ENCODE results near the gene FBXL17. TPM values are rescaled to one million over a fixed set of nuclear protein-coding genes. Genes with fewer than 3 reads are reported as not detected.

Gene FBXL17
- total RNA-seq, 1 donor from 2014 or later, result 24.3 TPM

DNA sequence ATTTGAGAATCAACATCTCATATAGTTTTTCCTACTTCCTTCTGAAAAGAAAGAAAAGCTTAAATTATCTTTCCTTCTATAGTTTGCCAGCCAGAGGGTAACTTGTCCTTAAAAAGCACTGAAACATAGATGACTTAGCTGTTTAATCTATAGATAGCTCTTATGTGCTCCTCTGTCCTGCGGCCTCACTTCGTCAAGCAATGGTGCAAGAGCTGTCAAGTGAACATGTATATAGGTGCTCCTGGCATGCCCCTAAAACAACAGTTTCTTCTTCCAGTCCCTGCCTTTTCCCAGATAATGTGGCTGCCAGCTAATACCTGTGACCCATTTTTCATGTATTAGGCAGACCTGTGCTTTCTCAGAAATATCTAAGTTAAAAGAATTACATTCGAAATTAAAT is 423.5 kb downstream of the FBXL17 start:
- no peak for DNase-seq (ENCODE audit: low spot score)

DNA sequence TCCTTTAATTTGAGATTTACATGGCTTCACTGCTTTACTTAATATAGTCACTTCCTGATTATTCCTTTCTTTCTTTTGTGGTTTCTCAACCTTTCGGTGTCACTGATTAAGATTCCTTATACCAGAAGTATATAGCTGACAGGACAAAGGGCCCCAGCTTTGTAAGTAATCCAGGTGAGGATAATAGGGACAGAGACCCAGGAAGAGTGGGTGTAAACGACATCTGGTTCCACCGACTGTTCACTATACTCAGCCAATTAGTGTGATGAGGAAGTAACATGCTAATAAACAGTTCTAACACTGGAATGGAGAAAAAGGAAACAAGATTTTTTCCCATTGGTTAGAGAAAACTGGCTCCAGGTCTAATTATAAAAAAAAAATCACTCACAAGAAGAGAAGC is 424.8 kb downstream of the FBXL17 start:
- no peak for DNase-seq (ENCODE audit: low spot score)

DNA sequence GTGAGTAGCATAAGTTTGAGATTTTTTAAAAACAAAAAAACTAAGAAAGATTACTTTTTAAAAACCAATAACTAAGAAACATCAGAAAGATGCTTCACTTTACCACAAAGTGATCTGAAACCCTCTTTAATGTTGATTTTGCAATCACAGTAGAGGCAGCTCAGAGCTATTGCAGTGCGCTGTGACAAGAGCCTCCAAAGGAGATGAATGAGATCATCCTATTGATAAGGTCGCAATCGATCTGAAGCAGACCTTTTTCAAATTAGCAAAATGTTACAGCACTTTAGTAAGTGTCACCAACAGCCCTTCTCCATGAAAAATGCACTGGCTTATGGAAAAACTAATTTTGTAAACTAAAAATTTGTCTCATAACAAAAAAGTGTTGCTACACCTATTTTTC is 426.6 kb downstream of the FBXL17 start:
- no peak for DNase-seq (ENCODE audit: low spot score)

DNA sequence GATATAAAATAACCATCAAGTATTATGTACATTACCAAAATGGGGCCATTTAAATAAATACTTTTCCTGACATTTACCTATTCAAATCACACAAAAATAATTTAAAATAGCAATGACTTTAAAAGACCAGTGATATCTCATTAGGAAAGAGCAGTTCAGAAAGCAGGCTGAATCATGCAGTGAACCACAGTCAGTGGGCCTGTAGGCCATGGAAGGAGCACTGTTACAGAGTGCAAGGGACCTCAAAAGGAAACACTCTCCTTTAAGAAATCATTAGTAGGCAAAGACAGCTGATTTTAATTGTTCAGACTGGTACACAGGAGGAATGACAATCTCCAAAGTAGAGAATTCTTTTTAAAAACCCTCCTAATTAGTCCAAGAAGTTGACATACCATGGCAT is 427.6 kb downstream of the FBXL17 start:
- DNase-seq (ENCODE audit: low spot score), result no peak

DNA sequence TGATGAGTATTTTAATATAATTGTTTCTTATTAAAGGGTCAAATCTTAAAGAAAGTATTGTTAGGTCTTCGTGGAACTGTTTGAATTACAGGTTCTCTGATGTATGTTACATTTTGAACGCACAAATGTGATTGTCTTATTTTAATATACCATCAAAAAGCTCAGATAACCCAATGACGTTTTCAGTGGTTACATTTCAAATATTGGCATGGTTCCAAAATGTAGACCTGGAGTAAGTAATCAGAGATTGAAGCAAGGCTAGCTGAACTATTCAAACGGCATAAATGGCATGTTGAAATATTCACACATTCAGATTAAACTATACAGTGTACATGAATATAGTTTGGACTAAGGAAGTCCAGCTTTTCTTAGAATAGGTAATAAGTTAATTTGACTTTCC is 429.4 kb downstream of the FBXL17 start:
- no peak for DNase-seq (ENCODE audit: low spot score)

DNA sequence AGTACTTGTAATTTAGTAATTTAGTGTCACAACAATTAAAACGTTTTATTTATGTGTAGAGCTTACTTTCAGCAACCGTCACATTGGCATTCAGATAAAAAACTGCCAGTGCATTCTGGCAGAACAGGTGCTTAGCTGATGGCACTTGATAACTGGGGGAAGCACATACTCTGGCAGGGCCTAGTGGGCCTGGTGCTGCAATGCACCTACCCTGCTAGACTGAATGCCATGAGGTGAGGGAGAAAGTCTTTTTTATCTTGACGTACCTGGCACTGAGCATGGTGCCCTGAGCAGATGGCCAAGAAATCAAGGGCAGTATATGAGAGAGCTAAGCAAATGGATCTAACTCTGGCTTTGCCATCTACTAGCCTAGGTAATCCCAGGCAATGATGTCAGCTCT is 430.6 kb downstream of the FBXL17 start:
- DNase-seq (ENCODE audit: low spot score), result no peak

DNA sequence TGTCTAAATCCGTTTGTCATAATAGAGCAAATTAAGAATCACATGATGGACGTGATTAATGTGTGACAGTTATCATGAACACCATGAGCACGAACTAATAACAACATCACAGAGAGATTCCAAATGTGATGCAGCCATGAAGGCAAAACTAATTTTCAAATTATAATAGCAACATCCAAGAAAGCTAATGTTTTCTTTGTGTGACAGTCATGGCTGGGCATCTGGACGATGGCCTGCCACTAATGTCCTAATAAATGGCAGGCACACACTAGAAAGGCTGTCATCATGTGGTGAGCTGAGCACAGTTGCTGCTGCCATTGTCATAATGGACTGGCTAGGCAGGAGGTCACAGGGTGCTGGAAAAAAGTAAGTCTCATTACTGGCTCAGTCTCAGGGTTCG is 431.1 kb downstream of the FBXL17 start:
- no peak for DNase-seq (ENCODE audit: low spot score)

DNA sequence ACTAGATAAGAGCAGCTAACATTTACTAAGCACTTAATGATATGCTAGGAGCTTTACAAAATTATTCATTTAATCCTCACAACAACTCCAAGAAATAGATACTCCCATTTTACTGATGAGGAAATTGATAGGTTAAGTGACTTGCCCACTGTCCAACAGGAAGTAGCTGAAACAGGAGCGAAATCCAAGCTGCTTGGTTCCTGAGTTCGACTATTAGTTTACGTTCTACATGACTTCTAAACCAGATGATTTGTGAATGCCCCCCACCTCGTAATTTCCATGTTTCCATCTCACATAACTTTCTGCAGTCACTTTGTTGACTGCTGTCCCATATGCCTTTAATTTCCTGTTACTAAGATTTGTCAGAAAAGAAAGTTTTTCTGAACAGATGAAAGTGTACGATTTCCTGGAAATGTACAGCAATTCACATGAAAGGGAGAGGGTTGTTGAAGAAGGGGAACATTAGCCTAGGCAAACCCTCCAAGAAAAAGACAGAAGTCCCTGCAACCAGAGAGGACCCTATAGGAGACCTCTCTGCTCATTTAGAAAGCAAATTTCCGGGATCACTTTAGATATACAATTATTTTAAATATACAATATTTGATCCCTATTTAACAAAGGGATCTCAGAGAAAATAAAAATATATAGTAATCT is 432.1 kb downstream of the FBXL17 start:
- DNase-seq (ENCODE audit: low spot score), result no peak

DNA sequence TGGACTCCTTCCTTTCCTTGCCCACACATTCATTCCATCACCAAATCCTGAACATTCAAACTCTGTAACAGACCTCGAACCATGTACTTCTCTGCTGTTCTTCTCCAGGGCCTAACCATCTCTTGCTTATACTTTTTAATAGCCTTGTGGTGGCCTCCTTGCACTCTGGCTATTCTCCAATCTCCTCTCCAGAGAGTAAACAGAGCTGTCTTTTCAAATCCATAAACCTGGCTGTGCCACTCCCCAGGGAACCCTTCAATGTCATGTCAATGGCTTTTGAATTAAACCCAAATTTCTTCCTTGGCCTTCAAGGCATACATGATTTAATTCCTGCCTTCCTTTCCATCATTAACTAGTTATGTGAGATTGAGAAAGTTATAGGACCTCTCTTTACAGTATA is 433.5 kb downstream of the FBXL17 start:
- DNase-seq (ENCODE audit: low spot score), result no peak

DNA sequence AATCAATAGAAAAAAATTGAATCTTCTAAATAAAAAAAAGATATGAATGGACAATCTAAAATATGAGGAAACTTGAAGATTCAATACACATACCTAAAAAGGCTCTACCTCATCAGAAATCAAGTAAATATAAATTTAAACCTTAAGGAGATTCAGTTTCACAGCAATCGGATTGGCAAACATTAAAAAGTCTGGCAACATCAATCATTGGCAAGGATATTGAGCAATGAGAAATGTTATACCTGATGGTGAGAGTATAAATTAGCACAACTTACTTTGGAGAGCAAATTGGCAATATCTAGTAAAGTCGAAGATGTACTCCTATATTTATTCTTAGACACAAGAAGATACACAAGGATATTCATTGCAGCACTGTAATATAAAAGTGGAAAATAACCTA is 436.8 kb downstream of the FBXL17 start:
- DNase-seq (ENCODE audit: low spot score), result no peak

DNA sequence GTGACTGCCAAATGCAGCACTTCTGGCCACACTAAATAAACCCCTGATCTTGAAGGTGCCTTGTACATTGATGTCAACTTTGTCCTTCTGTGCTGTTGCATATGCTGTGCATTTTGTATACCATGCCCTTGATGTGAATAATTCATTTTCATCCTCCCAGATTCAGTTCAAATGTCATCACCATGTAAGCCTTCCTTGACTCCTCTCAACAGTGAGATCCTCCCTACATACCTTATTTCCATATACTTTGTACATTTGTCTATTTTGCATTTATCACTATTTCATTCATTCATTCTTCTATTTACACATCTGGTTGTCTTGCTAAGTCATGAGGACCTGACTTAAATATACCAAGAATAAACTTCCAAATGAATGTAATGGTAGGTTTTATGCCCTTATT is 438.0 kb downstream of the FBXL17 start:
- no peak for DNase-seq (ENCODE audit: low spot score)

DNA sequence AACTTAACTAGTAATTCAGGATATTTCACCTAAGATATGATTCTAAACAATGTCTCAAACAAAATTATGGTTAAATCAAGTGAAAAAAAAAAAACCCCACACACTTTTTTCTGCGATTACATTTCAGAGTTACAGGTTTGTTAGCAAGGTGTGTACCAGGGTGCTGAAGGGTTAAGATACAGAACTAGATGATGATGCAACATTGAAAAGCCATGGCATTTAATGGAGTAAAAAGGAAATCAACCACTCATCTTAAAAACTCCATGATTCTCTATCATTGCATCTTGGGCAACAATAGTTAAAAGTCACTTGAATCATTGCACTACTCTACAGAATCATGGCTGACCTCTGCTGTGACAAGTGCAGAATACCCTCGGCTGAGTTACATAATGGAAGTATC is 440.9 kb downstream of the FBXL17 start:
- DNase-seq (ENCODE audit: low spot score), result no peak

DNA sequence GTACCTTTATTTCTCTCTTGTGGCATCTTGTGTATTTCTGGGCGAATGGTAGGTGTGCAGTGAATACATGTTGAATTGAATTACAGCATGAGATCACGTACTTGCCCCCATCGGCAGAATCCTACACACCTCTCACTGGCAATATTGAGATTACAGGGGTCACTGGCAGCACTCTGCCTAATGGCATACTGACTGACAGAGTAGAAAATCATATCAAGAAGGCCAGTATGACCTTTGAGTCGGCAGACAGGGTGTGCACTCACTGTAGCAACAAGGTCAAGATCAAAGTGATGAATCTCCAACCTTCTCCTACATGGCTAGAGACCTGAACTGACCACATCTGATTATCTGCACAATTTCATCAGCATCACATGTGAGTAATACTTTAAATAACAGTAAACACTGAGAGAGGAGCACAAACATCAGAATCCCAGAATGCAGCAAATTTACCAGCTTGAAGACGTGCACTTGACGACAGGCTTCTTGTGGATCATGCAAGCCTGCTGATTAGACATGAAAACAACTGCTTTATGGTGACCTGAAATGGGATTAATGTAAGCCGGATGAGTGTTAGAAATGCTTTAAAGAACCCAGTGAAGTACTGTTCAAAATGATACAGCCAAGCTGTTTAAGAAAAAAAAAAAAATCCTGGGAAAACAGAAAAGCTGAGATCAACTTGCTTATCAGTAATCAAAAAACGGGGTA is 444.1 kb downstream of the FBXL17 start:
- no peak for DNase-seq (ENCODE audit: low spot score)

DNA sequence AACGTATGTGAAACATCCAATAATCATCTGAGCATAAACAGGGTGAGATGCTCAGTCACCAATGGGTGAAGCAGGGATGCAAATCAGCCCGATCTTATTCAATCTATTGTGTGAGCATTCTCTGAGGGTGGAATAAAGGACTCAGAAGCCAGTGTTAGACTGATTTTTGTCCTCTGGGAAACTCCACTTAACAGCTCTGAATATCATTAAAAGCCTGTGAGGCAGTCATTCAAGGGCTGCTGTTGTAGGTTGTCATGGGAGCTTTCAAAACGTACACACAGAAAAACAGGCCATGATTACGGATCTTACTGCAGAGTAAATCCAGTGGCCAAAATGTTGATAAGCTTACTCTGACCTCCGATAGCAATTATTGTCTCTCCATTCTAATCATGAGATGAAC is 444.7 kb downstream of the FBXL17 start:
- no peak for DNase-seq (ENCODE audit: low spot score)

DNA sequence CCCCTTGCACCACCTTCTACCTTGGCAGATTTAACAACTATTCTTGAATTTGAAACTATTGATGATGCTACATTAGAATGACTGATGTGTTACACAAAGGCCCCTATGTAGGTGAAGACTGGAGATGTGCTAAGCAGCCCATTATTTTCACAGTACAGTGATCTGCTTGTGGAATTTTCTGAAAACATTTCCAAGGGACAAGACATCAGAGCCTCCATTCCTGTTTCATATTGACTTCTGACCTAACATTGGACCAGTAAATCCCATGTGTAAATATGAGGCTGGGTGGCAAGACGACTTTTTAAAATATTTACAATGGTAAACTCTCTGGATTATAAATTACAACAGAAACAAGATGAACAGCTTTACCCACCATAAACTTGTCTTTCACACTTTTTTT is 445.4 kb downstream of the FBXL17 start:
- DNase-seq (ENCODE audit: low spot score), result no peak

DNA sequence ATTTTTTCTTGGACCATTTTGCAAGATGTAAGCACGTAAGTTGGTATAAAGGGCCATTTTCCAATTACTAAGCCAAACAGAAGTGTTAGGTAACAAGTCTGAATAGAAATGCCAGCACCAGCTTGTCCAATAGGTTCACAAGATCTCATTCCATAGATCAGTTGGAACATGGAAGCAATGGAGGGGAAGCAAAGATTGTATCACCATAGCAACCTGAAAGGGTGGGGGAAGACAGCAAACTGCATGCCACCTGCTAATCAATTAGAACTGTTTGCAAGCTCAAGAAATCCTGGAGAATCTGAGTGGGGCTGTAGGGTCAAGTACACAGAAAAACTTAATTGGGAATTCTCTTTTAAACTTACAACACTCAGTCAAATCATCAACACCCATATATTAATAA is 446.3 kb downstream of the FBXL17 start:
- no peak for DNase-seq (ENCODE audit: low spot score)

DNA sequence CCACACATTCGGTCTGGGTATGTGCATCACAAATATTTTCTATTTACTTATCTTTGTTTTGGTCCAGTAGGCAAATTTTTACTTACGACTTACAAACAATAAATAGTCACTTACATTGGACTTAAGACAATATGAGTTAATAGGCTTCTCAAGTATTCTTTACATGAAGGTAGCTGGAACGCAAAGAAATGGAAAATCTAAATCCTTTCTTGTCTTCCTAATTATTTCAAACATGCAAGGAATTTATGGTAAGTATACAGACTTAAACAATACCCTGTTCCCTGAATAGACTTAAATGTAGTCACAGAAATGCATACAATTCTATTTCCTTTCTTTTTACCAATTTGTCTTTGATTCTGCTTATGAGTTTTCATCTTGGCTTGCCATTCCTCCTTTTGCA is 448.6 kb downstream of the FBXL17 start:
- no peak for DNase-seq (ENCODE audit: low spot score)

DNA sequence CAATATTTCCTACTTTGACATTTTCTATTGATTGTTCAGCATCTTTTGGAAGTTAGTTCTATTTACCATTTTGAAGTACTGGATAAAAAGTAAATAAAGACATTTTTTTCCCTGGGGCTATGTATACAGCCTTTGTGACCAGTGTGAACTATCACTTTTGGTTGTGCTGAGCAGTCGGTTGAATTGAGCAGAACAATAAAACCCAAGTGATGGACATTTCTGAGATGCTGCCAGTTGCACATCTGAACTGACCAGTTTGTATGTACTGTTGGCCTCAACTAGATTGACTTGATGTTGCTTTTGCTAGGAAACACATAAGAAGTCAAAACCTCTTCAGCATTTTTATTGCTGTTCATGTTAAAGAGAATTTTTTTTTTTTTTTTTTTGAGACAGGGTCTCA is 451.0 kb downstream of the FBXL17 start:
- DNase-seq (ENCODE audit: low spot score), result no peak

DNA sequence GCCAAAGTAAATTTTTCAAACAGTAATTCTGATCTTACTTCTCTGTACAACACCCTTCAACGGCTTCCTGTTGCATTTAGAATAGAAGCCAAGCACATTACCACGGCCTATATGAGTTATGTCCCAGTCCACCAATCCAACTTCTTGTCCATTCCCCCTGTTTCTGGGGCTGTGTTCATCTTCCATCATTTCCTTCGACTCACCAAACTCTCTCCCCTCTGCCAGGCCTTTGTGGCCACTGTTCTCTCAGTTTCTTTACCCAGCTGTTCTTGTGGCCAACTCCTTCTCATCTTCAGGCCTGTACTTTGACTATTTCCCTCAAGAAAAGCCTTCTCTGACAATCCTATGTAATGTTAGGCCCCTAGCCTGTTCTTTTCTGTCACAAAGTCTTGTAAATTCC is 451.8 kb downstream of the FBXL17 start:
- no peak for DNase-seq (ENCODE audit: low spot score)

DNA sequence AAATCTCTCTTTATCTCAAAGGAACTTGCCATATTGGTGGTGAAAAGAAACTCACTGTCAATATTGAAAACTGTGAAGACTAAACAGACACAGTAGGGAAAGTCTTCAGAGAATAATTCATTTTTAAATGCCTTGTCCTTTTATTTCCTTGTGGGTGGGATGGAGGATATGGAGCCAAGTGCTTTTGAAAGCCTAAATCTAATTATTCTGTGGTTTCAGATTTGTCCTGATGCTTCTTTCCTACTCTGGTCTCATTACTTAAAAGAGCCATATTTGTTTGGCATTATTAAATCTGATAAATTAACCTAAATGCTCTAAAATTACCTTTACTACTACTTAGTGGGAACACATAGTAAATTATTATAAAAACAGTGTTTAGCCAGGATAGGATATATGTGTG is 452.8 kb downstream of the FBXL17 start:
- no peak for DNase-seq (ENCODE audit: low spot score)

DNA sequence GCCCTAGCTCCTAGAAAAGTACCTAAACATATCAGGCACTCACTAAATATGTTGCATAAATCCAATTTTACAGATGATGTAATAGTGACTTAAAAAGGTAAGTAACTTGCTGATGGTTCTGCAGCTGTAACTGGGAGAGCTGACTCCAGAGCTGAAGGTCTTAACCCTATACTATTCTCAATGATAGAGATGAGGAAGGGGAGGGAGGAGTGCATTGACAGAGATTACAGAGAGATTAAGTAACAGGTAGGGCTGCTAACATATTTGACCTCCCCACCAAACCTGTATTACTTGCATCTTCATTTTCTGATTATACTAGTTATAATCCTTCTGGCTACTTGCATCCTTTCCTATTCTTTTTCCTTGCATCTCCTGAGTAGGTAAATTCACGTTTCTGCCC is 455.8 kb downstream of the FBXL17 start:
- DNase-seq (ENCODE audit: low spot score), result no peak

DNA sequence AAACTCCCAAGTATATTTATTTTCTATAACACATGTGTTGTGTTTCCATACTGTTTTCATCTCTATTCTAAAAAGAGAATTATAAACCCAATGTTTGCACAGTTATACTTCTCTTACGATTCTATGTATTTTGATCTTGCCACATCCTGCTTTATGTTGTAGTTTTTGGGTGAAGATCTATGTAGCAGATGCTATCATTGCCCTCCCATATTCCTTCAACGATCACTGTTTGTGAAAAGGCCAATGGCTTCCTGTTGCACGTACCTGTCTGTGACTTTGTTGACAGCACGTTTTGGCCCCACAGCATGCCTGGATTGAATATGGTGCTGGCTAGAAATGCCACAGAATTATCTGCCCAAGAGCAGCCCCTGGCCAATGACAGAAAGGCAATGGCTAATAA is 456.7 kb downstream of the FBXL17 start:
- no peak for DNase-seq (ENCODE audit: low spot score)

DNA sequence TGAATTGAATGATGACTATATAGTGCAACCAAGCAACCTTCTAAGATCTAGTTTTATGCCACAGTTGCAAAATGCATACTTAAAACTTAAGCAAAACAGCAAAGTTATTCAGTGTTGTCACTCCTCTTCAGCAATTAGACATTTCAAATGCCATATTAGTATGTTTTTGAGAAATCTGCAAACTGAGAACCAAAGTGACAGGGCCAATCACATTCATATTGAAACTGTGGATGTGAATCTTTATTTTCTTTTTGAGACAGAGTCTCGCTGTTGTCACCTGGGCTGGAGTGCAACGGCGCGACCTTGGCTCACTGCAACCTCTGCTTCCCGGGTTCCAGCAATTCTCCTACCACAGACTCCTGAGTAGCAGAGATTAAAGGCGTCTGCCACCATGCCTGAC is 461.9 kb downstream of the FBXL17 start:
- DNase-seq (ENCODE audit: low spot score), result no peak

Measured in mesenteric fat pad (tissue), 1 donor.